HepG2 (cell line): ENCODE results near the gene PLAA. TPM values are rescaled to one million over a fixed set of nuclear protein-coding genes. Genes with fewer than 3 reads are reported as not detected.

ENCODE experiments used
- AKAP8 ChIP-seq: sonication (generic); formaldehyde crosslinking; IDR thresholded peaks from 2 replicates; pipeline ENCODE4 v1.5.1; 2020; ENCODE audit warnings: mild to moderate bottlenecking, missing genetic modification reagents
- BCL3 ChIP-seq: sonication (generic); formaldehyde crosslinking; IDR thresholded peaks from 2 replicates; pipeline ENCODE4 v1.5.1; 2020; ENCODE audit warnings: mild to moderate bottlenecking, missing genetic modification reagents, moderate library complexity
- CBX2 ChIP-seq, 2 experiments: fragments of 200-600 bp in 1 of 2; sonication (generic); formaldehyde crosslinking in 1 of 2; IDR thresholded peaks; 2 replicates each; pipeline versions ENCODE4 v1.7.0 to v1.8.1; 2018 to 2022; ENCODE audit warnings: low read depth in 2 of 2, low read length in 1 of 2, mild to moderate bottlenecking in 1 of 2, missing genetic modification reagents in 1 of 2
- CREM ChIP-seq, 2 experiments: sonication (generic) in 1 of 2; formaldehyde crosslinking in 1 of 2; IDR thresholded peaks; 2 replicates each; pipeline versions ENCODE4 v1.4.0 to v1.6.1; 2016 to 2020; ENCODE audit warnings: antibody characterized with exemption in 1 of 2, mild to moderate bottlenecking in 1 of 2, missing genetic modification reagents in 1 of 2
- DPF2 ChIP-seq: sonication (generic); formaldehyde crosslinking; IDR thresholded peaks from 2 replicates; pipeline ENCODE4 v1.4.0; 2020; ENCODE audit warnings: mild to moderate bottlenecking, low read depth, missing genetic modification reagents, borderline replicate concordance
- GABPA ChIP-seq, 2 experiments: IDR thresholded peaks; 2 replicates each; pipeline ENCODE4 v1.6.1; 2011 to 2016; ENCODE audit warnings: low read depth in 2 of 2, low read length in 1 of 2, missing biosample characterization in 1 of 2, missing genetic modification characterization in 1 of 2
- GRHL1 ChIP-seq: sonication (generic); formaldehyde crosslinking; conservative IDR thresholded peaks from 2 replicates; pipeline ENCODE4 v1.8.0; 2022; ENCODE audit warnings: missing genetic modification reagents
- HCFC1 ChIP-seq: fragments of 150-350 bp; IDR thresholded peaks from 2 replicates; pipeline ENCODE4 v1.6.1; 2014; ENCODE audit warnings: low read depth, low read length
- MZF1 ChIP-seq: sonication (generic); formaldehyde crosslinking; IDR thresholded peaks from 2 replicates; pipeline ENCODE4 v1.8.1; 2023; ENCODE audit warnings: mild to moderate bottlenecking, missing genetic modification reagents, borderline replicate concordance
- SKI ChIP-seq: fragments of 450-650 bp; IDR thresholded peaks from one replicate; pipeline ENCODE4 v1.6.1; 2018; ENCODE audit warnings: mild to moderate bottlenecking; ENCODE audit not compliant: partially characterized antibody
- SP2 ChIP-seq: sonication (generic); formaldehyde crosslinking; IDR thresholded peaks from 2 replicates; pipeline ENCODE4 v1.5.1; 2020; ENCODE audit warnings: mild to moderate bottlenecking, missing genetic modification reagents
- TAF15 ChIP-seq: fragments of 200-400 bp; formaldehyde crosslinking; IDR thresholded peaks from one replicate; pipeline ENCODE4 v1.6.1; 2018; ENCODE audit warnings: mild to moderate bottlenecking, low read depth, low read length; ENCODE audit not compliant: poor library complexity, severe bottlenecking
- TARDBP ChIP-seq: sonication (generic); formaldehyde crosslinking; IDR thresholded peaks from 2 replicates; pipeline ENCODE4 v1.8.0; 2022; ENCODE audit warnings: mild to moderate bottlenecking, missing genetic modification reagents
- TRAFD1 ChIP-seq: sonication (generic); formaldehyde crosslinking; IDR thresholded peaks from 2 replicates; pipeline ENCODE4 v1.5.1; 2020; ENCODE audit warnings: missing genetic modification reagents, mild to moderate bottlenecking, borderline replicate concordance
- ZBTB10 ChIP-seq: sonication (generic); formaldehyde crosslinking; IDR thresholded peaks from 2 replicates; pipeline ENCODE4 v1.4.0; 2020; ENCODE audit warnings: missing genetic modification reagents, borderline replicate concordance
- ZNF264 ChIP-seq: sonication (generic); formaldehyde crosslinking; IDR thresholded peaks from 2 replicates; pipeline ENCODE4 v1.4.0; 2020; ENCODE audit warnings: missing genetic modification reagents
- ZNF296 ChIP-seq: sonication (generic); formaldehyde crosslinking; conservative IDR thresholded peaks from 2 replicates; pipeline ENCODE4 v1.5.0; 2020; ENCODE audit warnings: mild to moderate bottlenecking, missing genetic modification reagents
- ZNF354B ChIP-seq: sonication (generic); formaldehyde crosslinking; IDR thresholded peaks from 2 replicates; pipeline ENCODE4 v1.8.0; 2022; ENCODE audit warnings: mild to moderate bottlenecking, missing genetic modification reagents
- ZNF484 ChIP-seq: sonication (generic); formaldehyde crosslinking; IDR thresholded peaks from 2 replicates; pipeline ENCODE4 v1.5.1; 2020; ENCODE audit warnings: mild to moderate bottlenecking, low read depth, missing genetic modification reagents, borderline replicate concordance
- ZNF891 ChIP-seq: sonication (generic); formaldehyde crosslinking; IDR thresholded peaks from 2 replicates; pipeline ENCODE4 v1.5.0; 2020; ENCODE audit warnings: mild to moderate bottlenecking, missing genetic modification reagents
- polyA plus RNA-seq, 8 experiments: library from polyadenylated mRNA; depleted of rRNA in 3 of 8; stranded (reverse) in 7 of 8; unstranded in 1 of 8; fragments of >200 nt; fragmentation: Illumina TruSeq in 4 of 8; extraction: Trizol in 4 of 8; gene quantifications; 2 replicates each; pipeline versions ENCODE4 v1.2.1 to v1.2.3, GENCODE V29; 2011 to 2016; ENCODE audit warnings: low read depth in 4 of 8, missing spikeins in 1 of 8, mixed read lengths in 1 of 8; ENCODE audit not compliant: insufficient read depth in 1 of 8
- total RNA-seq, 5 experiments: library from RNA; depleted of rRNA; stranded (reverse); fragments of >200 nt; fragmentation: Illumina TruSeq; extraction: Trizol; gene quantifications; 2 replicates each; pipeline ENCODE4 v1.2.3, GENCODE V29; 2016; ENCODE audit warnings: low read depth in 1 of 5

The PLAA gene
- total and polyA plus RNA-seq, 2 of the 13 experiments (the other 11 are each of a cell fraction or from before 2014, with no cell fraction given) = 5.8 to 22.9 TPM

GRCh38 chr9:26955921-26956859, 9.1 kb upstream of the PLAA start, which contains the start of gene IFT74 (continued):
- no peak for TF ChIP-seq BCL3 (CRISPR knock-in tag)
- no peak for TF ChIP-seq ZNF891
- no peak for TF ChIP-seq ZNF296 (CRISPR knock-in tag)
- TF ChIP-seq TRAFD1 (CRISPR knock-in tag) = no peak
- TF ChIP-seq TAF15 = no peak
- TF ChIP-seq HCFC1 = no peak
- TF ChIP-seq SP2 (CRISPR knock-in tag) = peak; percentile 86
- peak; percentile 34; the same call in 1 of the 2 replicates for TF ChIP-seq CREM (IDR thresholded peaks at IDR 0.05)
- TF ChIP-seq CREM (CRISPR knock-in tag; IDR thresholded peaks at IDR 0.05) = no peak
- no peak for TF ChIP-seq ZNF354B (CRISPR knock-in tag)
- TF ChIP-seq MZF1 = no peak
- TF ChIP-seq SKI = no peak
- no peak for TF ChIP-seq GRHL1 (CRISPR knock-in tag)
- 0 out of 2 replicates have a peak, but pooled peaks have one; percentile 17 for TF ChIP-seq ZNF264 (CRISPR knock-in tag)
- TF ChIP-seq ZNF484 (CRISPR knock-in tag) = no peak
- TF ChIP-seq CBX2 (IDR thresholded peaks at IDR 0.05; ENCODE audit: low read depth, low read length) = no peak
- TF ChIP-seq CBX2 (CRISPR knock-in tag; IDR thresholded peaks at IDR 0.05; ENCODE audit: low read depth) = no peak
- TF ChIP-seq ZBTB10 (CRISPR knock-in tag) = no peak
- no peak for TF ChIP-seq TARDBP (CRISPR knock-in tag)
- no peak for TF ChIP-seq AKAP8 (CRISPR knock-in tag)
- no peak for TF ChIP-seq DPF2 (CRISPR knock-in tag)
- no peak for TF ChIP-seq GABPA (IDR thresholded peaks at IDR 0.05; ENCODE audit: low read depth, low read length)
- 0 out of 2 replicates have a peak, but pooled peaks have one; percentile 43 for TF ChIP-seq GABPA (CRISPR knock-in tag; IDR thresholded peaks at IDR 0.05; ENCODE audit: low read depth)
